ACC112 (cell line): ENCODE measurements around the gene ABCB11.
"Not testable (repeated sequence)": the region's sequence is repeated elsewhere in the genome, so short reads cannot be mapped to it uniquely, and the experiment has no call there.

Experiments used
- H2AFZ ChIP-seq: fragments of 200-600 bp; sonication (generic); one replicate; pipeline ENCODE4 v1.6.0; 2017; ENCODE audit warnings: antibody characterized with exemption, low read length; ENCODE audit not compliant: unreplicated experiment
- H3K27ac ChIP-seq: fragments of 200-600 bp; sonication (generic); 2 replicates; pipeline ENCODE4 v1.5.1; 2014; ENCODE audit warnings: low read depth, mild to moderate bottlenecking, antibody characterized with exemption, low read length, moderate library complexity
- H3K27me3 ChIP-seq: fragments of 200-600 bp; sonication (generic); 2 replicates; pipeline ENCODE4 v1.6.1; 2014; ENCODE audit warnings: mild to moderate bottlenecking, antibody characterized with exemption, low read length, moderate library complexity, mixed read lengths; ENCODE audit not compliant: insufficient read depth
- H3K36me3 ChIP-seq: fragments of 200-600 bp; sonication (generic); 2 replicates; pipeline ENCODE4 v1.6.1; 2016; ENCODE audit warnings: mild to moderate bottlenecking, antibody characterized with exemption, low read length, moderate library complexity, mixed read lengths; ENCODE audit not compliant: insufficient read depth
- H3K4me1 ChIP-seq: fragments of 200-600 bp; sonication (generic); one replicate; pipeline ENCODE4 v1.6.1; 2016; ENCODE audit warnings: low read length, mixed read lengths; ENCODE audit not compliant: insufficient read depth, unreplicated experiment, control insufficient read depth
- H3K4me3 ChIP-seq: fragments of 200-600 bp; sonication (generic); 2 replicates; pipeline ENCODE4 v1.5.1; 2014; ENCODE audit warnings: mild to moderate bottlenecking, low read depth, low read length
- H3K79me2 ChIP-seq: fragments of 200-600 bp; sonication (generic); one replicate; pipeline ENCODE4 v1.6.0; 2016; ENCODE audit warnings: low read length; ENCODE audit not compliant: control insufficient read depth, unreplicated experiment, insufficient read depth

ABCB11 gene

GRCh38 chr2:168951871-168952270 is 79.3 kb downstream of the ABCB11 start:
- H3K36me3 ChIP-seq = no peaks in the 10 kb centered on the region
- no peak overlapping the region for H2AFZ ChIP-seq
- H3K4me1 ChIP-seq = no peaks in the 10 kb centered on the region
- H3K27me3 ChIP-seq = no peaks in the 10 kb centered on the region
- no peak overlapping the region for H3K4me3 ChIP-seq
- H3K27ac ChIP-seq = no peak overlapping the region
- no peaks in the 10 kb centered on the region for H3K79me2 ChIP-seq

DNA sequence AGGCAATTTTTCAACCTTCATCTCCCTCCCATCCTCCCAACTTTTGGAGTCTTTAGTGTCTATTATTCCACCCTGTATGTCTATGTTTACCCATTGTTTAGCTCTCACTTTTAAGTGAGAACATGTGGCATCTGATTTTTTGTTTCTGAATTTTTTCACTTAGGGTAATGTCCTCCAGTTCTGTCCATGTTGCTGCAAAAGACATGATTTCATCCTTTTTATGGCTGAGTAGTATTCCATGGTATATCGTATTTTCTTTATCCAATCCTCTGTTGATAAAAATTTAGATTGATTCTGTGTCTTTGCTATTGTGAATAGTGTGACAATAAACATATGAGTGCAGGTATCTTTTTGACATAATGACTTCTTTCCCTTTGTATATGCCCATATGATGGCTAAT is 81.8 kb downstream of the ABCB11 start:
- Histone ChIP-seq H3K4me3 (no peak overlapping the region), H3K4me1 (no peaks in the 10 kb centered on the region), H3K27ac (no peak overlapping the region), H3K27me3 (no peaks in the 10 kb centered on the region), H3K79me2 (no peaks in the 10 kb centered on the region), H3K36me3 (no peaks in the 10 kb centered on the region), H2AFZ (no peak overlapping the region)

DNA sequence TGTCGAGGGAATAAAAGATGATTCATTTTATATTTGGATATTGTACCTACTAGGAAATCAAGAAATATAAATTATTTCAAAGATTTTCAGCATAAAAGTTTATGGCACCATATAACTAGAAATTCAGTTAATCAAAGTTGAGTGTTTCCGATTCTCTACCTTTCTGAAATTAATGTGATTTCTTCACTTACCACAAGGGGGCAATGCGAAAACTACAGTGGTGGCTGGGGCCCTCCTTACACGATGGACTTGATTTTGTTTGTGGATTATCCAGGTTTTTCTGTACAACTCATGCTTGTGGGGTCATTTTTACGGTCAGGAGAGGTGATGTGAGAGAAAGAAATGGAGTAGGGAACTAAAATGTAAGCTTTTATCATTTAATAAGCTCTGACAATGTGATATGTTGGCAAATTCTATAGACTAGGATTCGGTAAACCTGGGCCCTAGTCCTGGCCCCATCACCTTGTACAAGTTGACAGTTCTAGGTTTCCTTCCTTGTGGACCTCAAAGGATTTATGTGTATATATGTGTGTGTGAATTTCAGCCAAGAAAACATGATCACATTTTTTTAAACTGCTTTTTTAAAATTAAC is 82.4 kb downstream of the ABCB11 start:
- H3K27ac ChIP-seq = no peak overlapping the region
- no peak overlapping the region for H3K4me3 ChIP-seq
- peak overlapping the region; percentile 29 for H2AFZ ChIP-seq
- H3K4me1 ChIP-seq = no peaks in the 10 kb centered on the region
- no peaks in the 10 kb centered on the region for H3K79me2 ChIP-seq
- no peaks in the 10 kb centered on the region for H3K36me3 ChIP-seq
- H3K27me3 ChIP-seq = no peaks in the 10 kb centered on the region

DNA sequence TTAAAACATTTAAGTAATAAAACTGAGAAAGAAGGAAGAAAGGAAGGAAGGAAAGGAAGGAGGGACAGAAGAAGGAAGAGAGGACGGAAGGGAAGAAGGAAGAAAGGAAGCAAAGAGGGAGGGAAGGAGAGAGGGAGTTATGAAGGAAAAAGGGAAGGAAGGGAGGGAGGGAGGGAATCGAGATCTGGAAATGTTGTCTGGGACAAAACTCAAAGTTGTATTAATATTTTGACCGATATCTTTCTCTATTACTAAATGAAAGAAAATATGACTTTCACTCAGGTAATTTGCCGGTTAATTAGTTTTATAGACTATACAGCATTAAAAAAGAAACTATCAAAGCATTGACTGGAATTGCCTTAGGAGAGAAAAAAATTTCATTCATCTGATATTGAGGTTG is 85.6 kb downstream of the ABCB11 start:
- no peaks in the 10 kb centered on the region for H3K4me1 ChIP-seq
- no peak overlapping the region for H3K27ac ChIP-seq
- no peaks in the 10 kb centered on the region for H3K79me2 ChIP-seq
- H3K27me3 ChIP-seq = no peaks in the 10 kb centered on the region
- H3K36me3 ChIP-seq = no peaks in the 10 kb centered on the region
- H2AFZ ChIP-seq = no peak overlapping the region
- no peak overlapping the region for H3K4me3 ChIP-seq

GRCh38 chr2:168944065-168944464 is 87.1 kb downstream of the ABCB11 start:
- no peaks in the 10 kb centered on the region for H3K36me3 ChIP-seq
- no peak overlapping the region for H3K4me3 ChIP-seq
- no peaks in the 10 kb centered on the region for H3K27me3 ChIP-seq
- H2AFZ ChIP-seq = no peak overlapping the region
- H3K27ac ChIP-seq = no peak overlapping the region
- no peaks in the 10 kb centered on the region for H3K4me1 ChIP-seq
- H3K79me2 ChIP-seq = no peaks in the 10 kb centered on the region

DNA sequence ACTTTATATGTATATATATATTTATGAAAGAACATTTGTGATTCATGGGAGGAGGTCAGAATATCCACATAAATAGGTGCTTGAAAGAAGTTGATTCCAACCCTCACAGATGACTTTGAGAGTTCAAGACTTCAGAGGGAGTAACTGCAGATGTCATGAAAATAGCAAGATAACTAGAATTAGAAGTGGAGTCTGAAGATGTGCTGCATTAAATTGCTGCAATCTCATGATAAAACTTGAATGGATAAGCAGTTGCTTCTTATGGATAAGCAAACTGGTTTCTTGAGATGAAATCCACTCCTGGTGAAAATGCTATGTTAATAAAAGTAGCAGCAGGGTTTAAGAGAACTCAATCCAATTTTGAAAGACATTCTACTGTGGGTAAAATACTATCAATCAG is 89.8 kb downstream of the ABCB11 start:
- Histone ChIP-seq H3K4me3 (no peak overlapping the region), H3K27ac (no peak overlapping the region), H2AFZ (no peak overlapping the region), H3K36me3 (no peaks in the 10 kb centered on the region), H3K27me3 (no peaks in the 10 kb centered on the region), H3K79me2 (no peaks in the 10 kb centered on the region), H3K4me1 (no peaks in the 10 kb centered on the region)

DNA sequence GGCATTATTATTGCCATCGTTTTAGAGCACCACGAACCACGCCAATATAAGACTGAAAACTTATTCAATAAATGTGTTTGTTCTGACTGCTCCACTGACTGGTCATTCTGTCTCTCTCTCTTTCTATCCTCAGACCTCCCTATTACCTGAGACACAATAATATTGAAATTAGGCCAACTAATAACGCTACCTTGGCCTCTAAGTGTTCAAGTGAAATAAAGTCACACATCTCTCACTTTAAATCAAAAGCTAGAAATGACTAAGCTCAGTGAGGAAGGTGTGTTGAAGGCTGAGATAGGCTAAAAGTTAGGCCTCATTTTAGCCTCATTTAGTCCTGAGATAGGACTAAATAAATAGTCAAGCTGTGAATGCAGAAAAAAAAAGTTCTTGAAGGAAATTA is 91.2 kb downstream of the ABCB11 start:
- no peak overlapping the region for H3K4me3 ChIP-seq
- peaks cover 8% of the 10 kb centered on the region for H3K4me1 ChIP-seq
- no peak overlapping the region for H3K27ac ChIP-seq
- no peak overlapping the region for H2AFZ ChIP-seq
- H3K79me2 ChIP-seq = no peaks in the 10 kb centered on the region
- no peaks in the 10 kb centered on the region for H3K36me3 ChIP-seq
- no peaks in the 10 kb centered on the region for H3K27me3 ChIP-seq

DNA sequence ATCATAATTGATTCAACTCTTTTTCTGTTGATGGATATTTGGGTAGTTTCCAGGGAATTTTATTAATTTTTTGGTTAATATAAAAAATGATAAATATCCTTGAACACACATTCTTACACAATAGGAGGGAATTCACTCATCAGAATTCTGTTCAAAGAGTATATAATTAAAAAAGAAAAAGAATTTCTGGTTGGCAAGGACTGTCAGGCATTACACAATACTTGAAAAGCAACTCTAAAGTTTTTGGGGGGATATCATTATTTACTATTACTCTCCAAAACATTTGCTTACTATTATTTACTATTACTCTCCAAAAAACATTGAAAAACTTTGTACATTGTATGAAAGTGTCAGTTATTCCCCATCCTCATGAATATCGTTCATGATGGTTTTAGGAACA is 92.1 kb downstream of the ABCB11 start:
- no peaks in the 10 kb centered on the region for H3K36me3 ChIP-seq
- peaks cover 11% of the 10 kb centered on the region for H3K4me1 ChIP-seq
- H3K27me3 ChIP-seq = no peaks in the 10 kb centered on the region
- no peaks in the 10 kb centered on the region for H3K79me2 ChIP-seq
- no peak overlapping the region for H3K4me3 ChIP-seq
- H2AFZ ChIP-seq = no peak overlapping the region
- no peak overlapping the region for H3K27ac ChIP-seq

- H3K27me3 ChIP-seq = no peaks in the 10 kb centered on the region
These were observed 95.1 kb downstream of the ABCB11 start for GRCh38 chr2:168935810-168936581.

DNA sequence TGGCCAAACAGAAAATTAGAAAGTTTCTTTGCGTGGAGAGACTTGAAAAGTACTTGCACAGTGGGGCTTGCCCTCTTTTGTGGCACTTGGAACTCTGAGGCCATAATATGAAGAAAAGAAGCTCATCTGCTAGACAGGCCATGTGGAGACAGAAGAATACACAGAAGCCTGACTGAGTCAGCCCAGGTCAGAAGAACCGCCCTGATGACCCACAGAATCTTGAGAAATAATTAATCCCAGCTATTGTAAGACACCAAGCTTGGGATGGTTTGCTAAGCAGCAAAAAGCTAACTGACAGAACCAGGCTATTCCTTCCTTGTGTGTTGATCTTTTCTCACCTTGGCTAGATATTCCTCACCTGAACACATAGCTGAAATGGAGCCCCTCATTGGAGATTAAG is 96.3 kb downstream of the ABCB11 start:
- no peaks in the 10 kb centered on the region for H3K27me3 ChIP-seq
- H3K79me2 ChIP-seq = no peaks in the 10 kb centered on the region
- no peak overlapping the region for H2AFZ ChIP-seq
- no peaks in the 10 kb centered on the region for H3K36me3 ChIP-seq
- no peak overlapping the region for H3K4me3 ChIP-seq
- H3K27ac ChIP-seq = no peak overlapping the region
- H3K4me1 ChIP-seq = peaks cover 11% of the 10 kb centered on the region

More at GRCh38 chr2:168935810-168936581, 95.1 kb downstream of the ABCB11 start:
- Histone ChIP-seq H2AFZ (peak overlapping the region; percentile 42), H3K4me1 (peaks cover 11% of the 10 kb centered on the region), H3K27ac (no peak overlapping the region), H3K4me3 (no peak overlapping the region), H3K79me2 (no peaks in the 10 kb centered on the region), H3K36me3 (no peaks in the 10 kb centered on the region)

DNA sequence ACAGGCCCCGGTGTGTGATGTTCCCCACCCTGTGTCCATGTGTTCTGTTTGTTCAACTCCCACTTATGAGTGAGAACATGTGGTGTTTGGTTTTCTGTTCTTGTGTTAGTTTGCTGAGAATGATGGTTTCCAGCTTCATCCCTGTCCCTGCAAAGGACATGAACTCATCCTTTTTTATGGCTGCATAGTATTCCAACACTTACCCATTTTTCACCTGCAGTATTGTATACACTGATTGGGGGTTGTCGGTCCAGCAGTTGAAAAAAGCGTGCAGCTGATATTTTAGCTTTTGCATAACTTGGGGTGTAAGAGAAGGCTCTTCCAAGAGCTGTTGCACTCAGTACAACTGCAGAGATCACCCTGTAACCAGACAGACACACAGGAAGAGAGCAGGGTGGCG is 99.0 kb downstream of the ABCB11 start:
- not testable (repeated sequence) for H3K27me3 ChIP-seq, H3K79me2 ChIP-seq, H3K36me3 ChIP-seq, H3K27ac ChIP-seq, H3K4me3 ChIP-seq, H2AFZ ChIP-seq
- H3K4me1 ChIP-seq = peaks cover 11% of the 10 kb centered on the region
